Activated T-helper 1 cell treated with Interleukin-2 at 50 U/mL for 16 hours (primary cell): ENCODE results near the gene SVBP.
"Not testable (repeated sequence)": the region's sequence is repeated elsewhere in the genome, so short reads cannot be mapped to it uniquely, and the experiment has no call there.

ENCODE experiments used
- DNase-seq: peaks from one replicate; pipeline ENCODE4 v3.0.0-alpha.2; 2020; ENCODE audit warnings: low read depth

The SVBP gene, protein sequence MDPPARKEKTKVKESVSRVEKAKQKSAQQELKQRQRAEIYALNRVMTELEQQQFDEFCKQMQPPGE

GRCh38 chr1:42816585-42817439, at the start of gene SVBP, which contains the start of gene ERMAP:
Gene SVBP, minus strand, starts transcription at chr1:42817397. Its CDS starts 853 bp downstream, at chr1:42816544.
Gene ERMAP, plus strand, starts transcription at chr1:42817122. Its CDS starts 13,327 bp downstream, at chr1:42830449.
- peak; percentile 94 for DNase-seq

GRCh38 chr1:42866549-42866948, 49.4 kb upstream of the SVBP start:
- DNase-seq: no peak

DNA sequence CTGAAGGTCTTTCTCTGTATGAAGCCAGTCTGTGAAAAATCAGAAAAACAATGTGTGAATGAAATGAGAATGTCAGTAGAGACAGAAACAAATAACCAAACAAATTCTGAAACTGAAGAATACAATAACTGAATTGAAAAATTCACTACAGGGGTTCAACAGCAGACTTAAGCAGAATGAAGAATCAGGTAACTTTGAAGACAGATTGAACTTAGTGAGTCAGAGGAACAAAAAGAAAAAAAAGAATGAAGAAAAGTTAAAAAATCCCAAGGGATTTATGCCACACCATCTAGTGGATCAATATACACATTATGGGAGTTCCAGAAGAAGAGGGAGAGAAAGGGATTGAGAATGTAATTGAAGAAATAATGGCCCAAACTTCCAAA, 43.8 kb upstream of the SVBP start:
- DNase-seq: no peak

DNA sequence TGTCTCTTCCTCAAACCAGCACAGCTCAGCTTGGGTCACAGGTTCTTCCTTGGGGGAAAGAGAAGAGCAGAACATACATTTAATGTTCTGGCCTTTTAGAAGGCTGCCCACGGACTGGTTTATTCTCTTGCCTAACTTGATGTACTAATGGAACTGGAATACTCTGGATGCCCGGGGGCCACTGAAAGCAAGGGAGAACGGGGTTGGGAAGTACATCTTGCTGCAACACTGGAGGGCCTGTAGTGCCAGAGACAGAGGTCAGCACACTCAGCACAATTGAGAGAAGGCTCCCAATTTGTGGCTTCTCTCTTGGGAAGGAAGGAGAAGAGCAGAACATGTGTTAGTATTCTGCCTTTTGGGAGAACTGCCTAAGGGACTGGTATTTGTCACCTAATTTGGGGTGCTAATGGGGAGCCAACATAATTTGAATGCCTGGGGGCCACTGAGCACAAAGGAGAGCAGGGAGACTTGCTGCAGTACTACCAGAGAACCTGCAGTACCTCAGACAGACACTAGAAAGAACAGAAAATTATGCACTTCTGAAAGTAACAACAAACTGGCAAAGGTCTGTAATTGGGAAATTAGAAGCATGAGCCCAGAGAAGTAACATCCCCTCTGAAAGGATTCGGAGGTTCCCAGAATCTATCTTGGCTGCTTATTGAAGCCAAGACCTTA, 43.3 kb upstream of the SVBP start:
- DNase-seq: no peak

DNA sequence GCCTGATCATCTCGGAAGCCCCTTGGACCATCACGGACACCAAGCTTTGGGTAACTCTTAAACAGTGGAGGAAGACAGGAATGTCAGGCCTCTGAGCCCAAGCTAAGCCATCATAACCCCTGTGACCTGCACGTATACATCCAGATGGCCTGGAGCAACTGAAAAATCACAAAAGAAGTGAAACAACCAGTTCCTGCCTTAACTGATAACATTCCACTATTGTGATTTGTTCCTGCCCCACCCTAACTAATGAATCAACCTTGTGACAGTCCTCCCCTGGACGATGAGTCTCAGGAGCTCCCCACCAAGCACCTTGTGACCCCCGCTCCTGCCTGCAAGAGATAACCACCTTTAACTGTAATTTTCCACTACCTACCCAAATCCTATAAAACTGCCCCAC, 42.2 kb upstream of the SVBP start:
- not testable (repeated sequence) for DNase-seq

DNA sequence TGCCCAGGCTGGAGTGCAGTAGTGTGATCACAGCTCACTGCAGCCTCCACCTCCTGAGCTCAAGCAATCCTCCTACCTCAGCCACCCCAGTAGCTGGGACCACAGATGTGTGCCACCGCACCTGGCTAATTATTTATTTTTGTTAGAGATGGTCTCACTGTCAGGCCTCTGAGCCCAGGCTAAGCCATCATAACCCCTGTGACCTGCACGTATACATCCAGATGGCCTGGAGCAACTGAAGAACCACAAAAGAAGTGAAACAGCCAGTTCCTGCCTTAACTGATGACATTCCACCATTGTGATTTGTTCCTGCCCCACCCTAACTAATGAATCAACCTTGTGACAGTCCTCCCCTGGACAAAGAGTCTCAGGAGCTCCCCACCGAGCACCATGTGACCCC, 39.4 kb upstream of the SVBP start:
- DNase-seq: not testable (repeated sequence)

- DNase-seq: no peak
These were observed 36.1 kb upstream of the SVBP start for GRCh38 chr1:42853116-42853884.

DNA sequence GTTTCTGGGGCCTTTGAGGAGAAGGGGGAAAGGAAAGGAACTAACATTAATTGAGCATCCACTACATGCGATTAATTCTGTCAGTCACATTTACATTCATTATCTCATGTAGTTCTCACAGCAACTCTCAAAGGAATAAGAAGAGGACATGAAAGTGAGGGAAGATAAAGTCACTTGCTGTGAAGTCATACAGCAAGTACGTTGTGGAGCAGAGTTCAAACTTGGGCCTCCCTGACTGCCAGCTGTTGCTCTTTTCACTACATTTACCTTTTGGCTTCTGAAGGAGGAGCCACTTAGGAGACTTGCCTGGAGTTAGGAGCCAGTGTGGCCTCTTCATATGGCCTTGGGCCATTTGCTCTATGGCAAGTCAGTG, 35.4 kb upstream of the SVBP start:
- DNase-seq: no peak

DNA sequence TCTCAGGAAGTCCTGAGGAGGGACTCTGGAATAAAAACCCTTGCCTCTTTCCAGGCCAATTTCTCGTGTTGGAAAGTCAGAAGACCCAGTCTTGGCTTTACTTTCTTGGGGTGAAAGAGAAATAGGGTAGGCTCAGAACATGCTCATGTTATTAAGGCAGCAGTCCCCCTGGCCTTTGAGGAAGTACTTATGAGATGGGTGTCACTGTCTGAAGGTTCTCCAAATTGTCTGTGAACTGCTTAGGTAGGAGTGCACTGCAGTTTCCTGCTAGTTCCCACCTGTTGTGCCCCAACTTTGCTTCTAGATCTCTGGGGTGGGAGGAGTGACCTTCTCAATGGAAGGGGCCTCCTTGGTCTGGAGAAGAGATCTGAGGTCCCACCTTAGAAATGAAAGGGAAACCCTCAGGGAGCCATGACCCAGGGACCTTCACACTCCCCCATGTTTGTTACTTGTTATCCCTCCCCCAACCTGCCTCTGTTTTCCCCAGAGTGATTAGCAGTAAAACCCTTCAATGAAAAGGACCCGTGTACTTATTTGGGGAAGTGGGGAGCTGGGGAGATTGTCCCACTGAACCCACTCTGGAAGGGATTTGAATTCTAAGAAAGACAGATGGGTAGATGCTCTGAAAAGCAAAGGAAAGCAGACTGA, 34.9 kb upstream of the SVBP start:
- no peak for DNase-seq

GRCh38 chr1:42851420-42851819, 34.2 kb upstream of the SVBP start:
- DNase-seq: no peak

- DNase-seq: no peak
These were observed 32.7 kb upstream of the SVBP start for GRCh38 chr1:42849944-42850343.

GRCh38 chr1:42848823-42849537, 31.8 kb upstream of the SVBP start:
- DNase-seq: no peak

DNA sequence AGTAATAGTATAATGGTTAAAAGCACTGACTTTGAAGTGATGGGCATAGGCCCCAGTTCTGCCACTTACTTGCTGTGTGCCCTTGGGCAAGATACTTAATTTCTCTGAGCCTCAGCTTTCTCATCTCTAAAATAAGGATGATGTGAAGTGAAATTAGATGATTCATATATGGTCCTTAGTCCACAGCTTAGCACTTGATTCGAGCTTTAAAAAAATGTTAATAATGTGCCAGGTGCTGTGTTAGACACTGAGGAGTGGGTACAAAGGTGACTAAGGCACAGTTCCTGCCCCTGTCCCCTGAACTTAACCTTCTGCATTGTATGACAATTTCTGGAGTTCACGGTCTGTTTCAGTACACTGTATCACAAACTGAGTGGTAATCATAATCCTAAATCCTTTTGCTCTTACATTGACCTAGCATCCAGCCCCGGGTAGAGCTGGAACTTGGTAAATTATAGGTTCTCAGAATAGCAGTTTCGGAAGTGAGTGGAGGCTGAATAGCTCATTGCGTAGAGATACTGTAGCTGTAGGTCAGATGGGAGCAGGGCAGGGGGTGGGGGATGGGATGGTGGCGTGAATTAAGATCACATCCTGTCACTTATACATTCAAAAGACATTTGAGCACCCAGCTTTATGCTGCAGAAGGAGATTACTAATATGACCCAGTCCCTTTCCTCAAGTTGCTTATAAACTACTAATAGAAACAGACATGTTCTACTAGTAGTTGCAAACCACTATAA, 30.7 kb upstream of the SVBP start:
- no peak for DNase-seq

DNA sequence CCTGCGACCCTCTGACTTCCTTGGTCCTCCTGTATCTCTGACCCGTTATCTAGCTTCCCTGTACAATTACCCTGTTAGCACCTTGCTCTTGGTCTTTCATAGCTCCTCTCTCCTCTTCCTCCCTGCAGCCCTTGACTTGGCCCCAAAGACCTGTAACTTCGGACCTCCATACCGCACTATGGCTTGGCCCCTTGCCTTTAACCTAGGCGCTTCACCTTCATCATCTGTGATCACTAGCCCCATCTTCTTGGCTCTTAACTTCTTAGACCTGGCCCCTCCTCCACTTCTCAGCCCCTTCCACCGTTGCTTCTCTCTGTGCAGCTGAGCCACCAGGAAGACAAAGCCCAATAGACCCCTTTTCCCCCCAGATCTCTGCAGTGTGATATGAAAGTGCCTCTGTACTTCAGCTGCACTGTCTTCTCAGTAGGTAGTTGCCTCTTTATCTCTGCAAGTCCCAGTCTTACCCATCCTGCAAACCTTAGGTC, 30.0 kb upstream of the SVBP start:
- DNase-seq: no peak

DNA sequence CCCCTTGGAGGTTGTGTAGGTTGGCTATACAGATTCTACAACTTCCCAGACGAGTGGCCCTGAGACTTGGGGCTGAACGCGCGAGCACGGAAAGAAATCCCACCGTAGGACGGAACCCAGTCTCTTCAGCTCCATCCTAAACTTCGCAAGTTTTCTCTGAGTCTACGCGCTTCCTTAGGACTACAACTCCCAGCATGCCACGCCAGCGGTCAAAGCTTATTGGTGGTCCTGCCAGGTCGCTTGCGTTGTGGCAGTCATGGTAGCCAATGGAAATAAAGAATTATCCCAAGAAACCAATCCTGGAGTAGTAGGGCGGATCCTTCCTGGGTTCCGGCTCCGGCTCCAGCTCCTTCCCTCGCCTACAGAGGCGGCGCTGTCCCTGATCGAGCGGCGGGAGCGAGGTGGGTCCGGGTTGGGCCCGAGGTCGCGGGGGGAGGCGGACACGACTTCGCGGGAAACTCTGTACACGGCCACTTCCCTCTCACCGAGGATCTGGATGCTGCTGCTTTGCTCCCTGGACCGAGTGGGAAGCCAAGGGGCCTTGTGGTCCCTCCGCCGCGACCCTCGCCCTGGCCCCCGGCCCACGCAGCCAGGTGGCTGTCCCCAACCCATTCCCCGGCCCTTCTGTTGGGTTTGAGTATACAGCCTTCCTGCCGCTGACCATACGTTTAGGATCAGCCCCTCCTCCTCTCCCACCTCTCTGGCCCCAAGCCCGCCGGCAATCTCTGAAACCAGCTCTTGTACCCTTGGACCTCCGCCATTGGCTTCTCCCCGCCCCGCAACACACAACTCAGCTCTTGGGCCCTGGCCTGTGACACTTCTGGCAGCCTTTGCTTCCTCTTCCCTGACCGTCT, 29.3 kb upstream of the SVBP start, which contains the start of gene ZNF691:
TSS of gene ZNF691 (plus strand) at position 357 of the 854 bp plus-strand sequence. CDS start 3,046 bp downstream, outside the sequence.
- peak; percentile 77 for DNase-seq

GRCh38 chr1:42845866-42846256, 28.7 kb upstream of the SVBP start:
- DNase-seq: no peak

DNA sequence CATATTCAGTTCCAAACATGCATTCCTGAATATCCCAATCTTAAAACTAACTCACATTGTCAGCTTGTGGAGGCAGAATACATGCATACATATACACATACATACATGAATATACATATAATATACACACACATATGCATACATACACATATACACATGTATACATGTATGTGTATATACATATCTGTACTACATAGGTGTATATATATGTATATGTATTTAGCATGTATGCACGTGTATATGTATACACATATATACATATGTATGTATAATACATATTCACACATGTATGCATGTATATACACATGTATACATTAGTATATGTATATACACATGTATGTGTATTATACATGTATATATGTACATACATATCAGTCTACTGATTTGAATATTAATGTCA, 28.0 kb upstream of the SVBP start:
- DNase-seq: no peak

DNA sequence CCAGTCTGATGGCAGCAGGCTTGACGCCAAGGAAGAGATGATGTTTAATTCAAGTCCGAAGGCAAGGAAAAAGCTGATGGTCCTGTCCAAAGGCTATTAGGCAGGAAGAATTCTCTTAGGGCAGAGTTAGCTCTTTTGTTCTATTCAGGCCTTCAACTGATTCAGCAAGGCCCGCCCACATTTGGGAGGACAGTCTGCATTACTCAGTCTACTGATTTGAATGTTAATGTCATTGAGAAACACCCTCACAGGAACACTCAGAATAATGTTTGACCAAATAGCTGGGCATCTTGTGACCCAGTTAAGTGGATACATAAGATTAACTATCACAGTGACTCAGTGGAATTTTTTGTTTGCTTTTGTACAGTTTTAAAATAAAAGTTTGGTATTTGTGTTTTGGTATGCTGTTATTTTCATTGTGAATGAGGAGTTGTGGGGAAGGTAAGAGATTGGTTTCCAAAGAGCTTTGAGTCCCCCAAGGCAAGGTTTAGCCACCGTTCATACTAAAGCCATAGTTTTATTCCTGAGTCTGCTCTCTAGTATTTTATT, 27.5 kb upstream of the SVBP start:
- no peak for DNase-seq
